KG1 (cell line): Measurements from ENCODE around the gene EPHA10.
"Not testable (repeated sequence)": the region's sequence is repeated elsewhere in the genome, so short reads cannot be mapped to it uniquely, and the experiment has no call there.

ENCODE experiments used
- DNase-seq: peaks from one replicate; lab custom pipeline; 2025; lab: John Stamatoyannopoulos, UW

EPHA10 gene

GRCh38 chr1:37771440-37771839, 6.5 kb upstream of the EPHA10 start:
- not testable (repeated sequence) for DNase-seq

DNA sequence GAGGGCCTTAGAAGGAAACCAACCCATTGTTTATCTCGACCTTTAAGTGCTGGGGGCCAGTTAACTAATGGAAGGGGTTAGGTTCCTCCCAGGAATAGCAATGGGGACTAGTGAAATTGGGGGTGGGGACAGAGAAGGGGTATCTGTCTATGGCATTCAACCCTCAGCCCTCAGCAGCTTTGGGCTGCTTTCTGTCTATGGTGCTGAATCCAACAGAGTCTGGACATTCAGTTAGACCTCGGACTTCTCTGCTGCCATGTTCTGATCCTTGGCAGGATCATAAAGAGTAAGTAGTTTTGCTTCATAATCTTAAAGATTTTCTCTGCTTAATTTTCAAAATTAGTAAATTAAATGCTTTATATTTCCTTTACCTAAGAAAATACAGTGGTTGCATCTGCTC, 2.6 kb upstream of the EPHA10 start:
- no peak for DNase-seq

DNA sequence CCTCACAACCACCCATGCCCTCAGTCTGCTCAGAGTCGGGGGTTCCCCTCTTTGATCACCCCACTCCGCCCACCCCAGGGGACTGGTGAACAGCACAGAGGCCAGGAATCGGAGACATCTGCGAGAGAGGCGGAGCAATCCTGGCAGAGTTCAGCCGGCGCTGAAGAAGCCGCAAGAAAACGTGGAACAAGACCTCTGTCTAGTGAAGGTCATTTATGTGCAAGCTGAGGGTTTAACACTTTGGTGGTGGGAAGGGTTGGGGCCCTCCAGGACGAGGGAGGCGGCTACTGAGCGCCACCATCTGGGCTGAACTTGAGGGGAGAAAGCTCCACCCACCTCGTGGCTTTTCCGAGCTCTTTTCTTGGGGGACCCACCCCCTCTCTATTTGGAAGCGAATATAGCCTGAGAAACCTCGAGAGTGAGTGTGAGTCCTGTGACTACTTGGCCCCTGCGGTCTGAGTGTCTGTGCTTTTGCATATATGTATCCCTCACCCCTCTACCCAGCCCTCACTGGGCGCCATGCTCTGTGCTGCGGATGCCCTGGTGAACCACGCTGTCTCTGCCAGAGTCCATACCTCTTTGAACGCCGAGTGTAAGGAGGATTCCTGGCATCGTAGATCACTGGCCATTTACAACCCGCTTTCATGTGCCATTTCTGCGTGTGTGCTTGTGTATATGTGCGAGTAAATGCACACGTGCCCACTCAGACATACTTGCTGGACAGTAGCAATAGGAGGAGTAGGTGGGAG, 1.2 kb upstream of the EPHA10 start:
- DNase-seq = no peak

DNA sequence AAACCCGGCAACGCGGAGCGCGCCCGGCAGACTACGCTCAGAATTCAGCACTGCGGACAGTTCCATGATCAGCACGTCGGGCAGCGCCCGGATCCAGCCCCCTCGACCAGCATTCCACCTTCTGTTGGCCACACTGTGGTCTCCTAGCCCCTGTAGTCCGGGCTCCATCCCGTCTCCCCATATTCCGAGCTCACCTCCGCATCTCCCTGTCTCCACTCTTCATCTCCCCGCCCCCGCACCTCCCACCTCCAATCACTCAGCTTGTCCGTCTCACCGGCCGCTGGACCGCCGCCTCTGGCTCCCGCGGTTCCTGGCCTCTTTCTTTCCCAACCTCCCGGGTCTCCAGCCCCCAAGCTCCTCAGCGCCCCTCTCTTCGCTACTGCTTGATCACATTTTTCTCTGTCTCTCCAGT, 500 bp downstream of the EPHA10 start:
- no peak for DNase-seq

DNA sequence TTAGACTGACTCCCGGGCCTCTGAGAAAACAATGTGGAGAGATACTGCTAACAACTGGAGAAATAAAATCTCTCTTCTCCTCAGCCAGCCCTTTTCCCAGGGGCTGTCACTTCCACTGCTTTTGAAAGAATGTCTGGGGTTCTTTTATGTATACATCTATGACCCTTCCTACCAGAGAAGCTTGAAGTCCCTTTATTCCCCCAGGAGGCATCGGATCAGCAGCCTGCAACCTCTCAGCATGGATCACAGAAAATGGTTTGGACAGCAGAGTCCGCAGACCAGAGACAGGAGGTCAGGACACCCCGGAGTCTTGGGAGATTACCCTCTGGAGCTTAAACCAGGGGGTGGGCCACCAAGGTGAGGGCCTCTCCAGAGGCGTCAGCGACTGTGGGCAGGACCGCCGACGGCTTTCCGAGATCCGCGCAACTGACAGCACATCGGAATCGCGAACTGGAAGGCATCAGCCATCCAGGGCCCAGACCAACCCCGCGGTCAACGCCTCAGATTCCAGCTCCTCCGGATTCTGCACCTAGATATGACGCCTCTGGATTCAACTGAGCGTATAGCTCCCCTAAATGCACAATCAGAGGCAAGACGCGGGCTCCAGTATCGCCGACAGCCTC, 1.0 kb downstream of the EPHA10 start:
- DNase-seq = no peak

DNA sequence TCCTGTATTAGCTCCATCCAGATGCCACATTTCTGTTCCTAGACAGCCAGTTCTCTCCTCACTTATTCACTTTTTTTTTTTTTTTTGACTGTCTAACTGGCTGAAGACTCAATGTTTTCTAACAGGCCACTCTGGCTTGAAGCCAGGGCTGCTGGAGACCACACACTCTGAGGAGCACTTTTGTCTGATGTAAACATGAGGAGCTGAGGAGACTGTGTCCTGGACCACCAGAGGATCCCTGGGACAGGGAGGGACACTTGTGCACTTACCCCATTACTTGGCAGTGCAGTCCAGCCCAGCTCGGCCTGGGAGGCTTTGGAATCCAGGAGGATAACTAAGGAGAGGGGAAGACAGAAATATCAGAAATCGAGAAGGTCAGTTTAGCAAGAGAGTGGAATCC, 2.4 kb downstream of the EPHA10 start:
- no peak for DNase-seq

DNA sequence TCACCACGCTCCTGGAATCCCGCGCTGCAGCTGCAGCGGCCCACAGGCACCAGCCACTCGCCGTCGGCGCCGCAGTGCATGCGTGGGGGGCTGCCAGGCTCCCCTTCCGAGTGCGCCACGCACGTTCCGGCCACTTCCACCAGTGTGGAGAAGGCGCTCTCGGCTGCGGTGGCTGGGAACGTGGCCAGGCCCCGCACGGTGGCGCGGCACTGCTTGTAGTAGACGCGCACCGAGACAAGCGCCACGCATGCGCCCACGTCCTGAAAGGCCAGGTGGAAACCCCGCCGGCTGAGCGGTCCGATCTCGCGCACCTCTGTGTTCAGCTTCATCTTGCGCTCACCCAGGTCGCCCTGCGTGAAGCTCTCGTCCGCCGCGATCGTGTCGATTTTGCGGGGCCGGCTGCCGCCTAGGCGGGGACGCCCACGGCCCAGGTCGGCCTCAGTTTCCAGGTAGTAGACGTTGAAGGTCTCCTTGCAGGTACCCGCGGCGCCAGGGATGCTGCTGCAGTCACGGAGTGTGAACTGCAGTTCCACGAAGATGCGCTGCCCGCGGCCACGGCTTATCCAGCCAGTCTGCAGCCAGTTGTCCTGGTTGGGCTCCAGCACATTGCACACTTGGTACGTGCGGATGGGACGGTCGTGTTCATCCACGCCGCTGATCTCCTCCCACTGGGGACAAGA, 3.4 kb downstream of the EPHA10 start:
- DNase-seq = no peak

DNA sequence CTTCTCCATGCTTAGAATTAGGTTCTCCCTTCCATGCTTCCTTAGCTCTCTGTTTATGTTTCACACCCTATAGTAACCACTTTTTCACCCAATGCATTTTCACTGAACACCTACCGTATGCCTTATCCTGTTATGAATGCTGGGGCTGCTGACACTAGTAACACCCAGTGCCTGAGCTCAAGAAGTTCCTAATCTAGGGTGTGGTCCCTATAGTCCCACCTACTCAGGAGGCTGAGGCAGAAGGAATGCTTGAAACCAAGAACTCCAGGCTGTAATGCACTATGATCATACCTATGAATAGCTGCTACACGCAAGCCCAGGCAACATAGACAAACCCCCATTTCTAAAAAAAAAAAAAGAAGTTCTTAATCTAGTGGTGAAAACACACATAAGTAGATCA, 5.5 kb downstream of the EPHA10 start:
- no peak for DNase-seq

DNA sequence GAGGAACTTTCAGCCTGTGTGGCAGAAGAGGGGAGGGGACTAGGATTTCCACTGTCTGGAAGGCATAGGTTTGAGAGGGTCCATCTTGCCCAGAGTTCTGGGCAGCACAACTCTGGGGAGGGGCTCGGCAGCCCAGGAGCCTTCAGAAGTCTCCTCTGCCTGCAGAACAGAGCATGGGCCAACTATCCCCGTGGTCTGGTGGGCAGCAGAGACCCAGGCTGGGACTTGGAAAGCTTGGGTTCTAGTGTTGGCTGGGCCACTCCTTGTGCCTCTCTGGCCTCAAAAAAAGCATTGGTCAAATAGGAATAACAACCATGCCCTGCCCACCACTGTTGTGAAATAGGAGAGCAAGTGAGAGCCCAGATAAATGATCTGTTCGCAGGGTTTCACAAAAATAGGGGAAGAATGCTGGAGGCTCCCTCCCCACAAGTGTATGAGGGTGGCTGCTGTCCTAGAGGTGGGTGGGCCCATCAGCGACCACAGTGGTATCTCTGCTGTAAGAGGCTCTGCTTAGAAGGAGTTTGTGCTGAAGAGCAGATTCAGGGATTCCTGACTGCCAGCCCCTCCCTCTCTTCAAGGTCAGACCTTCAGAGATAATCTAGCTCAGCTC, 8.9 kb downstream of the EPHA10 start:
- no peak for DNase-seq

- no peak for DNase-seq
Measured at GRCh38 chr1:37755290-37755689, 9.6 kb downstream of the EPHA10 start.

DNA sequence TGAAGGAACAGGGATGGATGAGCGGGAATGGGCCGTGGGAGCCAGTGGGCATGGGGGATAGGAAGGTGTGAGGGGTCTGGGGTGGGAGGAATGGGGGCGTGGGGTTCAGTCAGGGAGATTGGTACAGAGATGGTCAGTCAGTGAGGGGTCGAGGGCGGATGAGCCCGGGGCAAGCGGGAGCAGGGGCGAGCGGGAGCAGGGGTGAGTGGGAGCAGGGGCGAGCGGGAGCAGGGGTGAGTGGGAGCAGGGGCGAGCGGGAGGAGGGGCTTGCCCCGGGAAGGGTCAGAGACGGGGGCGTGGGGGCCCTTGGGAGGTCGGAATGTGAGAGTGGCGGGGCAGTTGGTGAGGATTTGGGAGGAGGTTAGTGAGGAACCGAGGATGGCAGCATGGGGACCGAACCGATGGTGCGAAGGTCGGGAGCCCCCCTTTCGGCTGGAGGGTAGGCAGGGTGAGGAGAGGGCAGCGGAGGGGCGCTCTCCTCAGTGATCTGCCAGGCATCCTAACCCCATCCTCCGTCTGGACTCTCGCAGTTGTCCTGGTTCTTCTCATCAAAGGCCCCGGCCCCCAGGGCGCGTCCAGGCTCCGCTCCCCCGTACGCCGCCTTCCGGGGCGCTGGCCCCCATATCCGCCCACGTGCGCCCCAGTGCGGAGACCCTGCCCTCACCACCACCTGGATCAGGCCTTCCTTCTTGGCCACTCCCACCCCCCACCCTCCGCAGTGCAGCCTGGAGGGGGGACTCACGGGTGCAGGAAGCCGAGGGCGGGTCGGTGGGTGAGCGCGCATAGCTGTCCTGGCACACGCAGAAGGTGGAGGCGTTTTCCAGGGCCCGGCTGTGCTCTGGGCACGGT, 11.2 kb downstream of the EPHA10 start:
- DNase-seq = no peak

GRCh38 chr1:37752583-37753471, 12.1 kb downstream of the EPHA10 start:
- no peak for DNase-seq

DNA sequence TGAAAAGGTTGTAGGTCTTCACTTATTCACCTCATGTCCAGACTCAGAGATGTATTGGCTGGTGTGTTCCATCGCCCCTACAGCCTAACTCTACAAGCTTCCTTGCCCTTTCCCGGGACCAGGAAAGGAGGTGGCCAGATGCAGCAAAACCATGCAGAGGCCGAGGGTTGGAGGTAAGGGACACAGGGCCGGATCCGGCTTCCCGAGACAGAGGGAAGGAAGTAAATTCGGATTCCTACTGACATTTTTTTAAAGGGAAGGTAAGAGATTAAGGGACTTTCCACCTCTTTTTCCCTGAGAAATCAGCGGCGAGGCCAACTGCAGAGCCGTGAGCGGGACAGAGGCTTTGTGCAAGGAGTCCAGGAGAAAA, 12.7 kb downstream of the EPHA10 start:
- DNase-seq = no peak

DNA sequence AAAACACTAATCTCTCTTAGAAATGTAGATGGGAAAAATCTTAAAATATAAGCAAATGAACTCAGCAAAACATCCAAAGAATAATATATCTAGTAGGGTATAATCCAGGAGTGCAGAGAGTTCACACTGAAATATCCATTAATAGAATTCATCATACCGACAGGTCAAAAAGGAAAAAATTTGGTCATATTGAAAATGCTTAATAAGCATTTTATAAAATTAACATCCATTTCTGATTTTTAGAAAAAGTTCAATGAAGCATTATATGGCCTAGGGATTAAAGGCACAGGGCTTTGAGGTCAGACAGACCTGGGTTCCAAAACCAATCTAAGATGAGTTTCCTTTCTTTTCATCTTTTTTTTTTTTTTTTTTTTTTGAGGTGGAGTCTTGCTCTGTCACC, 16.4 kb downstream of the EPHA10 start:
- DNase-seq = no peak

GRCh38 chr1:37746806-37747205, 18.1 kb downstream of the EPHA10 start:
- no peak for DNase-seq

- no peak for DNase-seq
Measured at GRCh38 chr1:37741662-37742061, 23.3 kb downstream of the EPHA10 start.

GRCh38 chr1:37741130-37741529, 23.8 kb downstream of the EPHA10 start:
- DNase-seq = no peak

GRCh38 chr1:37739222-37739621, 25.7 kb downstream of the EPHA10 start:
- no peak for DNase-seq

- not testable (repeated sequence) for DNase-seq
Measured at GRCh38 chr1:37738619-37739018, 26.3 kb downstream of the EPHA10 start.

DNA sequence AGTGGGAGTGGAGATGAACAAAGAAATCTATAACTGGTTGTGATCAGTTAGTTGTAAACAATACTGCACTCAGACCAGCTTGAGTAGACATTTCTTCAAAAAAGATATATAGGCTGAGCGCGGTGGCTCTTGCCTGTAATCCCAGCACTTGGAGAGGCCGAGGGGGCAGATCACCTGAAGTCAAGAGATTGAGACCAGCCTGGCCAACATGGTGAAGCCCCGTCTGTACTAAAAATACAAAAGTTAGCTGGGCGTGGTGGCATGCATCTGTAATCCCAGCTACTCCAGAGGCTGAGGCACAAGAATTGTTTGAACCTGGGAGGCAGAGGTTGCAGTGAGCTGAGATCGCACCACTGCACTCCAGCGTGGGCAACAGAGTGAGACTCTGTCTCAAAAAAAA, 26.9 kb downstream of the EPHA10 start:
- not testable (repeated sequence) for DNase-seq
